ENCODE measurements around the gene RBMS2. TPM values are rescaled to one million over a fixed set of nuclear protein-coding genes. Genes with fewer than 3 reads are reported as not detected.

The RBMS2 gene
- polyA plus RNA-seq, 1 donor (not counting 4 experiments of a cell fraction or from before 2014, with no cell fraction given): 64.5 TPM

DNA sequence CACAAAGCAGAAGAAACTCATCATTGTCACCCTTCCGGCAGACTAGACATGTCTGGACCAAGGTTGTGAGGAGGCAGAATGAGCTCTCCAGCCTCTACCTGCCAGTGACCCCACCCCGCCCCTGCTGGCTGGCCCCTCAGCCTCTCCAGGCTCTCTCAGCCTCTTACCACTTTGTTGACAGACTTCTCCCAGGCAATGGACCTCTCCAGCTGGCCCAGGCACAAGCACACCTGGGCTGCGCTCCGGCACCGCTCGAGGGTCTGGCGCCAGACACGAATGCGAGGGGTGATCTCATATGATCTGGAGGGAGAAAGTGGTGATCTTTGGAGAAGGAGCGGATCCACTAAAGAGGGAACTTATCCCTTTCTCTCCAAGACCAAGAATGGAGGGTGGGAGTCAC, 78.2 kb downstream of the RBMS2 start:
- H3K9me1 ChIP-seq (ENCODE audit: control insufficient read depth, extremely low read depth, insufficient read depth, low read length): no peaks in the 10 kb centered on the region
- DNase-seq (ENCODE audit: low read depth, low spot score) (no peak), FAIRE-seq (no peak)
- no peaks in the 10 kb centered on the region for H3K79me2 ChIP-seq (ENCODE audit: control insufficient read depth, insufficient read depth, low read length)
- H4K20me1 ChIP-seq (ENCODE audit: control insufficient read depth, extremely low read depth, insufficient read depth, low read length): no peaks in the 10 kb centered on the region
- H3K4me2 ChIP-seq (ENCODE audit: control insufficient read depth, extremely low read depth, insufficient read depth, low read depth, low read length): no peak overlapping the region
- H2AFZ ChIP-seq (ENCODE audit: control insufficient read depth, low read length): no peak overlapping the region
- TF ChIP-seq EZH2 (IDR thresholded peaks at IDR 0.05; ENCODE audit: low read length) (no peak), CTCF (optimal IDR thresholded peaks at IDR 0.05 in 1 of 3, IDR thresholded peaks at IDR 0.05 in 1 of 3, conservative IDR thresholded peaks at IDR 0.05 in 1 of 3; ENCODE audit: extremely low read depth in 1 of 3, insufficient read depth in 2 of 3, low read length in 3 of 3) (no peak)
- H3K9me3 ChIP-seq (ENCODE audit: control insufficient read depth, low read depth, low read length): no peaks in the 10 kb centered on the region
- H3K27ac ChIP-seq (ENCODE audit: control insufficient read depth, insufficient read depth, low read length): no peak overlapping the region
- peaks cover 54 to 59% of the 10 kb centered on the region in 2 experiments for H3K36me3 ChIP-seq (ENCODE audit: control insufficient read depth in 2 of 2, extremely low read depth in 1 of 2, insufficient read depth in 2 of 2, low read length in 2 of 2)
- H3K27me3 ChIP-seq (ENCODE audit: control insufficient read depth, extremely low read depth, insufficient read depth, low read length): no peaks in the 10 kb centered on the region
- no peak overlapping the region for H3K9ac ChIP-seq (ENCODE audit: control insufficient read depth, extremely low read depth, insufficient read depth, low read length)
- no peak overlapping the region for H3K4me3 ChIP-seq (ENCODE audit: control insufficient read depth in 2 of 3, extremely low read depth in 1 of 3, insufficient read depth in 2 of 3, low read depth in 1 of 3, low read length in 3 of 3)
- H3K4me1 ChIP-seq (ENCODE audit: control insufficient read depth, extremely low read depth, insufficient read depth, low read length): no peaks in the 10 kb centered on the region
- dilution Hi-C loops (cut with MboI; ENCODE audit: extremely low pct_ligation_motif_present, low sequenced_read_pairs): no loop called here

GRCh38 chr12:56600753-56601152, 79.1 kb downstream of the RBMS2 start:
- no peak for FAIRE-seq
- dilution Hi-C loops (cut with MboI; ENCODE audit: extremely low pct_ligation_motif_present, low sequenced_read_pairs): no loop called here
- no peak overlapping the region for H3K27ac ChIP-seq (ENCODE audit: control insufficient read depth, insufficient read depth, low read length)

More at GRCh38 chr12:56600753-56601152, 79.1 kb downstream of the RBMS2 start:
- Histone ChIP-seq H3K4me3 (ENCODE audit: control insufficient read depth in 2 of 3, extremely low read depth in 1 of 3, insufficient read depth in 2 of 3, low read depth in 1 of 3, low read length in 3 of 3) (no peak overlapping the region), H3K4me1 (ENCODE audit: control insufficient read depth, extremely low read depth, insufficient read depth, low read length) (no peaks in the 10 kb centered on the region), H3K9me1 (ENCODE audit: control insufficient read depth, extremely low read depth, insufficient read depth, low read length) (no peaks in the 10 kb centered on the region), H3K36me3 (ENCODE audit: control insufficient read depth in 2 of 2, extremely low read depth in 1 of 2, insufficient read depth in 2 of 2, low read length in 2 of 2) (peaks cover 55 to 63% of the 10 kb centered on the region in 2 experiments), H3K79me2 (ENCODE audit: control insufficient read depth, insufficient read depth, low read length) (no peaks in the 10 kb centered on the region), H3K9me3 (ENCODE audit: control insufficient read depth, low read depth, low read length) (no peaks in the 10 kb centered on the region), H3K27me3 (ENCODE audit: control insufficient read depth, extremely low read depth, insufficient read depth, low read length) (no peaks in the 10 kb centered on the region), H2AFZ (ENCODE audit: control insufficient read depth, low read length) (no peak overlapping the region), H3K9ac (ENCODE audit: control insufficient read depth, extremely low read depth, insufficient read depth, low read length) (no peak overlapping the region), H3K4me2 (ENCODE audit: control insufficient read depth, extremely low read depth, insufficient read depth, low read depth, low read length) (no peak overlapping the region), H4K20me1 (ENCODE audit: control insufficient read depth, extremely low read depth, insufficient read depth, low read length) (no peaks in the 10 kb centered on the region)
- no peak for DNase-seq (ENCODE audit: low read depth, low spot score)
- TF ChIP-seq EZH2 (IDR thresholded peaks at IDR 0.05; ENCODE audit: low read length) (no peak), CTCF (optimal IDR thresholded peaks at IDR 0.05 in 1 of 3, IDR thresholded peaks at IDR 0.05 in 1 of 3, conservative IDR thresholded peaks at IDR 0.05 in 1 of 3; ENCODE audit: extremely low read depth in 1 of 3, insufficient read depth in 2 of 3, low read length in 3 of 3) (no peak)
